ENCODE results near the gene REEP6.

DNA sequence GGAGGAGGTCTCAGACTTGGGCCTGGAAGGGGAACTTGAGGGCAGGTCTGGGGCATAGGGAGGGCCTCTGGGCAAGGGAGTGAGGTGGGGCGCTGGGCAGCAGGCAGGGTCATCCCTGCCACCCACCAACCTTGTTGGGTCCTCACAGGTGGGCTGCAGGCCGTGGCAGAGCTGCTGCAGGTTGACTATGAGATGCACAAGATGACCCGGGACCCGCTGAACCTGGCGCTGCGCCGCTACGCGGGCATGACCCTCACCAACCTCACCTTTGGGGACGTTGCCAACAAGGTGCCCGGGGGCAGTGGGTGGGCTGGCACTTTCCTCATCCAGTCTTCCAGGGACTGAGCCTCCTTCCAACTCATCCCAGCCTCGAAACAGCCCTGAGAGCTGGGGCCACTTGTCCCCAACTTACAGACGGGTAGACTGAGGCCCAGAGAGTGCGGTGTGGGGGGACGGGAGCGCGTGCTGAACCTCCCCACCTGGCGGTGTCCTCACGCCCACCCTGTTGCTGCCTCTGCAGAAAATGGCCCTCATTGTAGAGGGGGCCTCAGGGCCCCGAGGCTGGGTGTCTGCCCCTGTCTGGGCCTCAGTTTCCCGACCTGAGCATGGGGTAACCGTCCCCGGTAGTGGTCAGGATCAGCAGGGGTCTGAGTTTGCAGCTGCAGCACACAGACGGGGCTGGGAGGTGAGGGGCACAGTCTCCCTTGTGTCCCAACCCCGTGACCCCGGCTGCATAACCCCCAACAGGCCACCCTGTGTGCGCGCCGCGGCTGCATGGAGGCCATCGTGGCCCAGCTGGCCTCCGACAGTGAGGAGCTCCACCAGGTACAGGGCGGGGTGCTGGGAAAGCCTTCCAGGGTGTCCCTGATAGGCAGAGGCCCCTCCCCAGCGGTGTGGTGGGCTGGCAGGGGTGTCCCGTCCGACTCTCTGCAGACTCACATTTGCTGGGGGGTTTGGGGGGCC lies 30.7 kb upstream of the REEP6 start:
- TF ChIP-seq POLR2A (IDR thresholded peaks at IDR 0.05; ENCODE audit: low read depth, low read length) (no peak), POLR2AphosphoS5 (IDR thresholded peaks at IDR 0.05; ENCODE audit: low read depth, low read length) (no peak), POU2F2 (IDR thresholded peaks at IDR 0.05; ENCODE audit: low read depth, low read length) (no peak), TAF1 (IDR thresholded peaks at IDR 0.05; ENCODE audit: low read depth, low read length) (no peak), PAX5 (IDR thresholded peaks at IDR 0.05; ENCODE audit: insufficient read depth, low read length, severe bottlenecking) (no peak), SPI1 (IDR thresholded peaks at IDR 0.05; ENCODE audit: low read depth, low read length) (no peak)
